Measurements from ENCODE around the gene PQBP1.

The PQBP1 gene

DNA sequence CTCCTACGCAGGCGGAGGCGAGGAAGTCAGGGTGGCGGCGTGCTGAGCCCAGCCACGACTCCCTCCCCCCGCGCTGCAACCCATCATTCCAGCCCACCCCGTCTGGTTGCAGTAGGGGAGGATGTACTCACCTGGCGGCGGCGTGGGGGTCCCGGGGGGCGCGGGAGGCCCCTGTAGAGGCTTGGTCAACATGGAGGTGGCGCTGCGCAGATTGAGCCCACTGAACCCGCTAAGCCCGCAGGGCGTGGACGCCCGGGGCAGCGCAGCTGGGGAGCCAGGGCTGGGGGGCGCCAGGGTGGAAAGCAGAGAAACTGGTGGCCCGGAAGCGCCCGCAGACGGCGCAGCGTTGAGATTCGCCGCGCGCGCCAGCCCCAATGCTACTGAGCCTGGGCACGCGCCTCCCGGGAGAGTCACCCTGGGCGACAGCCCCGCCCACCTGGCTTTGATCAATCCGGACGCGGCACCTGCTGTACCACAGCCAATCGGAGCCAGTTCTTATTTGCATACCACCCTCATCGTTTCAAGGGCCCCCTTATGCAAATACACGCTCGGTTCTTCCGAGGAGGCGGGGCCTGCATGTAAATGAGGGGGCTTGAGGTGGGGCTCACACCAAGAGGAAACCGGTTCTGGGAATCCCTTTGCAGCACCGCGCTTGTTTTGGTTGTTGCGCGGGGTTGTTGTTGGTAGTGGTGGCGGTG, 21.1 kb downstream of the PQBP1 start, which contains the start of gene PIM2:
PIM2 (minus strand) TSS at position 382 of the 698 bp plus-strand sequence; CDS start at position 192, 190 bp downstream.
- H3K4me3 ChIP-seq (ENCODE audit: low read length) = peak within 1 kb of the TSS; percentile 61
- TF ChIP-seq, protein P1, sequence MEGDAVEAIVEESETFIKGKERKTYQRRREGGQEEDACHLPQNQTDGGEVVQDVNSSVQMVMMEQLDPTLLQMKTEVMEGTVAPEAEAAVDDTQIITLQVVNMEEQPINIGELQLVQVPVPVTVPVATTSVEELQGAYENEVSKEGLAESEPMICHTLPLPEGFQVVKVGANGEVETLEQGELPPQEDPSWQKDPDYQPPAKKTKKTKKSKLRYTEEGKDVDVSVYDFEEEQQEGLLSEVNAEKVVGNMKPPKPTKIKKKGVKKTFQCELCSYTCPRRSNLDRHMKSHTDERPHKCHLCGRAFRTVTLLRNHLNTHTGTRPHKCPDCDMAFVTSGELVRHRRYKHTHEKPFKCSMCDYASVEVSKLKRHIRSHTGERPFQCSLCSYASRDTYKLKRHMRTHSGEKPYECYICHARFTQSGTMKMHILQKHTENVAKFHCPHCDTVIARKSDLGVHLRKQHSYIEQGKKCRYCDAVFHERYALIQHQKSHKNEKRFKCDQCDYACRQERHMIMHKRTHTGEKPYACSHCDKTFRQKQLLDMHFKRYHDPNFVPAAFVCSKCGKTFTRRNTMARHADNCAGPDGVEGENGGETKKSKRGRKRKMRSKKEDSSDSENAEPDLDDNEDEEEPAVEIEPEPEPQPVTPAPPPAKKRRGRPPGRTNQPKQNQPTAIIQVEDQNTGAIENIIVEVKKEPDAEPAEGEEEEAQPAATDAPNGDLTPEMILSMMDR (conservative IDR thresholded peaks at IDR 0.05; ENCODE audit: low read depth, low read length) = no peak
- DNase-seq (ENCODE audit: low read depth) = peak; percentile 81

DNA sequence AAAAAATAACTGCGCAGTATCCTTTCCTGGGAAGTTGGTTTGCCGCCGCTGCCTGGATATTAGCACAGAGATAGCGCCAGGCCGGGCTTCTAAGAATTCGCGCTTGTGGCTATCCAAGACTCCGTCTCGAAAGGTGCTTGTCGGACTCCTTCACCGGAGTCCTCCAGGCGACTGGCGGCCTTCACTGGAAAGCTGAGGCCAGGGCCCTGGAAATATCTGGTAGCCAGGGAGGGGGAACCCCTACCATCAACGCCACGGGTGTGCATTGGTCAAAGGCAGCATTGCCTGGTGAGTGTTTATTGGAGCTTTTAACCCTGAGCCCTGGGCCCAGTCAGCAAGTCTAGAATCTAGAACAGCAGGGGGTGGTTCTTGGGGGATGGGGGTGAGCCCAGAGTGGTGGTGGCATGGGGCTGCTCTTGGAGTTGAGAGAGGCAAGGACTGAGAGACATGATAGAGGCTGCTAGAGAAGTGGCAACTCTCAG, 21.7 kb downstream of the PQBP1 start:
- TF ChIP-seq, protein P1 (conservative IDR thresholded peaks at IDR 0.05; ENCODE audit: low read depth, low read length) = no peak
- H3K4me3 ChIP-seq (ENCODE audit: low read length) = peak overlapping the region; percentile 39
- DNase-seq (ENCODE audit: low read depth) = no peak

DNA sequence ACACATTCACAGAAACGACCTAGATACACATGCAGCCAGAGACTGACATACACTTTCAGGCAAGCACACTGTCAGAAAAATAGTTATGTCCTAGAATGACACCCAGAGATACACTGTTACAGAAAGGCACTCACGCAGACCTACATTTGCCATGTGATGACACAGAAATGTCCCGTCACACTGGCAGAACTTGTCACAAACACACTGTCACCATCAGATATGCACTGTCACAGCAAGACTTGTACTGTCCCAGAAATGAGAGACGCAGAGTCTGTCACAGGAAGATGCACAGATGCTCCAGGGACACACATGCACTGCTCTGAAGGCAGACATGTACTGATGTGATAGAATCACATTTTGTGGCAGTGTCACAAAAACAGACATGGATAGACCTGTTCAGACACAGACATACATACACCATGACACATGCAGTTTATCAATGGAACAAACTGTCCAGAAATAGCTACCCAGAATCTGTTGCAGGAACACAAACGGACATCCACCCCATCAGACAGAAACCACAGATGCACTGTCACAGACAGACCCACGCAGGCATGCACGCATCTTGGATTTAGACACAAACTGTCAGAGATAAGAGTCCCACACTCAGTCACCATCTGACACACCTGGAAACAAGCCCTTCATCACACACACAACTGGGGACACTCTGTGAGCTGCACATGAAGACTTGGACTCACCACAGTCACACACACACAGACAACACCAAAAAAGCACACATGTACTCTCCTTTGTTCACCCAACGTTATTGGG, 22.4 kb downstream of the PQBP1 start:
- no peak overlapping the region for H3K4me3 ChIP-seq (ENCODE audit: low read length)
- no peak for DNase-seq (ENCODE audit: low read depth)
- TF ChIP-seq, protein P1 (conservative IDR thresholded peaks at IDR 0.05; ENCODE audit: low read depth, low read length) = no peak

GRCh38 chrX:48920718-48921104, 23.0 kb downstream of the PQBP1 start:
- TF ChIP-seq, protein P1 (conservative IDR thresholded peaks at IDR 0.05; ENCODE audit: low read depth, low read length) = no peak
- no peak for DNase-seq (ENCODE audit: low read depth)
- no peak overlapping the region for H3K4me3 ChIP-seq (ENCODE audit: low read length)

DNA sequence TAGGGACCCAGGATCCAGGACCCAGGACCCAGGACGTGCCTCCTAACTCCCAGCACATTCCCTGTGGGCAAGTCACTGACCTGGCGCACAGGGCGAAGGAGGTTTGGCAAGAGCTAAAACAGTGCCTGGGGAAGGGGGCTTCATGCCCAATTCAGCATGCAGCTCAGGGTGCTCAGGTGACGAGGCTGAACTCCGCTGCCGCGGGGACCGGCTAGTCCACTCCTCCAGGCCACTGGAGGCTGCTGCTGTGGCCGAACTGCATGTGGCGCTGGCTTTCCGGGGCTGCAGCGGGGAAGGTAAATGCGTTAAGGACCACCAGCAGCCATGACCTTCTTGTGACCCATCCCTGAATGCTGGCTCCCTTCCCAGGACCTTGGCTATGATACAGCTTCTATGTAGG, 26.0 kb downstream of the PQBP1 start:
- H3K4me3 ChIP-seq (ENCODE audit: low read length) = no peak overlapping the region
- DNase-seq (ENCODE audit: low read depth) = no peak
- TF ChIP-seq, protein P1 (conservative IDR thresholded peaks at IDR 0.05; ENCODE audit: low read depth, low read length) = no peak

DNA sequence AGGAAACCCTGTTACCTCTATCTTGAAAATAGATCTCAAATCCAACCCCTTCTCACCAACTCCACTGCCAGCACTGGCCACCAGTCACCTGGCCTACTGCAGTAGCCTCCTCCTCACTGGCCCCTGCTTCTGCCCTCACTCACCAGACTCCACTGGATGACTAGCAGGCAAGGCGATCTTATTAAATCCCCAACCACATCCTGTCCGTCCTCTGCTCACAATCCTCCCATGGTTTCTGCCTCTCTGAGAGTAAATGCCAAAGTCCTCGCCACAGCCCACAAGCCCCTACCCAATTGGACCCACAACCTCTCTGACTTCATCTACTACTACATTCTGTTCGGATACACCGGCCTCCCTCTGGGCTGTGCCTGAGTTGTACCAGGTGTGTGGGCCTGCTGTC, 26.5 kb downstream of the PQBP1 start:
- H3K4me3 ChIP-seq (ENCODE audit: low read length) = no peak overlapping the region

More for the DNA sequence above, 26.5 kb downstream of the PQBP1 start:
- TF ChIP-seq, protein P1 (conservative IDR thresholded peaks at IDR 0.05; ENCODE audit: low read depth, low read length) = no peak
- DNase-seq (ENCODE audit: low read depth) = no peak
